AG04449 (cell line): ENCODE results near the gene CFAP57.

Experiments
- CTCF ChIA-PET: fragments of 350-600 bp; formaldehyde crosslinking; extraction: SDS; loops from one replicate; lab custom pipeline; 2021; ENCODE audit warnings: antibody characterized with exemption; lab: Yijun Ruan, JAX
- POLR2A ChIA-PET: fragments of 400-600, 350-600 bp; formaldehyde crosslinking; extraction: SDS; loops from one replicate; lab custom pipeline; 2020; ENCODE audit warnings: antibody characterized with exemption, inconsistent platforms; lab: Yijun Ruan, JAX
- DNase-seq: peaks from one replicate; pipeline ENCODE4 v3.0.0-alpha.2; 2010; ENCODE audit warnings: low read depth, low spot score
- H3K4me3 ChIP-seq: 2 replicates; pipeline ENCODE4 v1.5.1; 2011; ENCODE audit warnings: low read depth, mild to moderate bottlenecking, control low read depth, low read length
- CTCF ChIP-seq: IDR thresholded peaks from one replicate; pipeline ENCODE4 v1.5.1; 2011; ENCODE audit warnings: mild to moderate bottlenecking, moderate library complexity, low read length, control low read depth, inconsistent platforms; ENCODE audit not compliant: insufficient read depth; ENCODE audit errors: missing control alignments

The CFAP57 gene

GRCh38 chr1:43286115-43286514, 114.0 kb downstream of the CFAP57 start:
- ChIA-PET CTCF (interaction anchor here (0.9 kb wide), 1 partner anchor 59 kb away, joined by 3 read pairs; no protein-coding TSS in a partner anchor), POLR2A (no interaction called here)
- DNase-seq: no peak
- no peak for TF ChIP-seq CTCF
- no peak overlapping the region for H3K4me3 ChIP-seq

- ChIA-PET CTCF (no interaction called here), POLR2A (no interaction called here)
- no peak for DNase-seq
- no peak overlapping the region for H3K4me3 ChIP-seq
- TF ChIP-seq CTCF: no peak
These were observed 114.4 kb downstream of the CFAP57 start for GRCh38 chr1:43286533-43286932.

GRCh38 chr1:43288058-43288784, 116.1 kb downstream of the CFAP57 start:
- CTCF ChIA-PET: no interaction called here
- no peak for TF ChIP-seq CTCF

GRCh38 chr1:43288785-43289706, 116.9 kb downstream of the CFAP57 start:
- ChIA-PET CTCF (interaction anchor here (0.7 kb wide), 1 partner anchor 9 kb away, joined by 3 read pairs; no protein-coding TSS in a partner anchor), POLR2A (no interaction called here)
- DNase-seq: no peak
- no peak for TF ChIP-seq CTCF
- no peak overlapping the region for H3K4me3 ChIP-seq

More at GRCh38 chr1:43288058-43288784, 116.1 kb downstream of the CFAP57 start:
- no peak overlapping the region for H3K4me3 ChIP-seq
- no peak for DNase-seq
- POLR2A ChIA-PET: no interaction called here

GRCh38 chr1:43292216-43292615, 120.1 kb downstream of the CFAP57 start:
- H3K4me3 ChIP-seq: no peak overlapping the region
- ChIA-PET CTCF (no interaction called here), POLR2A (no interaction called here)
- TF ChIP-seq CTCF: no peak
- DNase-seq: no peak

GRCh38 chr1:43292679-43293078, 120.5 kb downstream of the CFAP57 start:
- ChIA-PET POLR2A (no interaction called here), CTCF (interaction anchor here (1.0 kb wide), 1 partner anchor 24 kb away, joined by 3 read pairs; no protein-coding TSS in a partner anchor)
- no peak for DNase-seq
- no peak overlapping the region for H3K4me3 ChIP-seq
- no peak for TF ChIP-seq CTCF
